Mucosa of gallbladder (tissue), 1 donor: ENCODE data around the gene HYCC1. TPM values are rescaled to one million over a fixed set of nuclear protein-coding genes. Genes with fewer than 3 reads are reported as not detected.

ENCODE experiments used
- DNase-seq: peaks from one replicate; pipeline ENCODE4 v3.0.0-alpha.2; 2020; ENCODE audit warnings: low spot score
- total RNA-seq: library from RNA; stranded (reverse); gene quantifications from one replicate; pipeline ENCODE4 v1.2.1, GENCODE V29; 2021
- donor health status: DM: no; HTN: no; CAD: no.

The HYCC1 gene
- total RNA-seq, 1 donor from 2014 or later, result 20.5 TPM

GRCh38 chr7:23016345-23017253 is 2.7 kb upstream of the HYCC1 start:
- DNase-seq, result no peak

- no peak for DNase-seq
Measured at GRCh38 chr7:23014681-23015080, 751 bp upstream of the HYCC1 start.

- DNase-seq, result no peak
Measured at GRCh38 chr7:23012908-23013714, 819 bp downstream of the HYCC1 start.

- no peak for DNase-seq
Measured at GRCh38 chr7:23012186-23012585, 1.7 kb downstream of the HYCC1 start.

- DNase-seq, result no peak
Measured at GRCh38 chr7:23011222-23011924, 2.6 kb downstream of the HYCC1 start.

- no peak for DNase-seq
Measured at GRCh38 chr7:23009303-23009702, 4.6 kb downstream of the HYCC1 start.

GRCh38 chr7:23004247-23004520 is 9.7 kb downstream of the HYCC1 start:
- no peak for DNase-seq

GRCh38 chr7:23003505-23004246 is 10.3 kb downstream of the HYCC1 start:
- DNase-seq, result no peak

- DNase-seq, result no peak
Measured at GRCh38 chr7:23002698-23003097, 11.2 kb downstream of the HYCC1 start.

- no peak for DNase-seq
Measured at GRCh38 chr7:23001610-23002009, 12.3 kb downstream of the HYCC1 start.

- no peak for DNase-seq
Measured at GRCh38 chr7:23000597-23001360, 13.2 kb downstream of the HYCC1 start.

GRCh38 chr7:22998519-22998896 is 15.4 kb downstream of the HYCC1 start:
- DNase-seq, result no peak

GRCh38 chr7:22997871-22998518 is 15.9 kb downstream of the HYCC1 start:
- no peak for DNase-seq

- no peak for DNase-seq
Measured at GRCh38 chr7:22996470-22996869, 17.5 kb downstream of the HYCC1 start.

GRCh38 chr7:22995011-22995410 is 18.9 kb downstream of the HYCC1 start:
- DNase-seq, result no peak

- DNase-seq, result no peak
Measured at GRCh38 chr7:22992874-22993840, 20.8 kb downstream of the HYCC1 start.

GRCh38 chr7:22990588-22990949 is 23.4 kb downstream of the HYCC1 start:
- no peak for DNase-seq

- DNase-seq, result no peak
Measured at GRCh38 chr7:22989643-22990587, 24.0 kb downstream of the HYCC1 start.
